GM13976 (cell line): ENCODE measurements around the gene LTBP2.
"Not testable (repeated sequence)": the region's sequence is repeated elsewhere in the genome, so short reads cannot be mapped to it uniquely, and the experiment has no call there.

Source experiments
- DNase-seq: peaks from one replicate; pipeline ENCODE4 v3.0.0; 2012; ENCODE audit warnings: low spot score
- in situ Hi-C: fragments of 300-500 bp; cut with MboI; formaldehyde crosslinking; loops from one replicate; pipeline ENCODE4 v1.12.0; 2022; ENCODE audit warnings: low sequenced_read_pairs, mixed read lengths, inconsistent platforms; ENCODE audit not compliant: unreplicated experiment
- TF ChIP-seq, protein P1 (sequence below): IDR thresholded peaks from 2 replicates; pipeline ENCODE4 v1.5.1; 2012; ENCODE audit warnings: borderline replicate concordance, mild to moderate bottlenecking; ENCODE audit not compliant: insufficient read depth; ENCODE audit errors: extremely low read depth, missing control alignments, control extremely low read depth

Gene LTBP2

DNA sequence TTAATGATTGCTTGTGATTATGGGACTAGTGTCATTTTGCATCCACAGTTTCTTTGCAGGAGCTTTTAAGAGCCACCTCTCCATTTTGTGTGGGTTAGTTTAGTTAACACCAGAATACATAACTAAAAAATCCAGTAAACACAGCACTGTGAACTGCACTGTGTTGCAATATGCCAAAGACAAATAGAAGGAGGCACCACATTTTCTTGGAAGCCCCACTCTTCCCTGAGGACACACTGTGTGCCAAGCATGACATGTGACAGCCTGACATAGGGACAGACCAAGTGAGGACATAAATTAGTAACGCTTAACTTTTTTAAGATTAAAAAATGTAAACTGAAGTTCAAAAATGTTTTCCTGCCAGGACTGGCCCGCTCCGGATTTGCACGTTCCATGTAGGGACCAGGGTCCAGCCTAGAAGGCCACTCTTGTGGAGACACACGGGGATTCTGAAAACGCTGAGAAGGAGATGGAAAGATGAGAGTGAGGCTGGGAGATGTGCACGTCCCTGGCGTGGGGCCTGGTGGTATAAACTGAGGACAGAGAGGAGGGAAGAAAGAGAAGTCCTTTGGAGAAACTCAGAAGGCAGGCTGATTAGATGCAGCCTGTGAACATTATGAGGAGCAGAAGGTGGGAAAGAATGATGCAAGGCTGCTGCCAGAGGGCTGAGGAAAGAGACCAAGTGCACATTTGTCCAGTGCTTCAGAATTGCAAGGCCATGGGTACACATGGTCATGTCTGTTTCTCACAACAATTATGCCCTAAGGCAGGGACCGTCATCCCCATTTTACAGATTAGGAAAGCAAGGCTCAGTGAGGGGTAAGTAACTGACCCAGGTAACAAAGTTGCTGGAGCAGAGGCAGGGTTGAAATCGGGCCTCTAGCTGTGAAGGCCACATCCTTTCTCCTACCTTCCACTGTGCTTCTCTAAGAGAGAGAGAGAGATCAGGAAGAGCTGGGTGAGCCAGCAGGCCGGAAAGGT is 73.3 kb downstream of the LTBP2 start:
- TF ChIP-seq, protein P1, sequence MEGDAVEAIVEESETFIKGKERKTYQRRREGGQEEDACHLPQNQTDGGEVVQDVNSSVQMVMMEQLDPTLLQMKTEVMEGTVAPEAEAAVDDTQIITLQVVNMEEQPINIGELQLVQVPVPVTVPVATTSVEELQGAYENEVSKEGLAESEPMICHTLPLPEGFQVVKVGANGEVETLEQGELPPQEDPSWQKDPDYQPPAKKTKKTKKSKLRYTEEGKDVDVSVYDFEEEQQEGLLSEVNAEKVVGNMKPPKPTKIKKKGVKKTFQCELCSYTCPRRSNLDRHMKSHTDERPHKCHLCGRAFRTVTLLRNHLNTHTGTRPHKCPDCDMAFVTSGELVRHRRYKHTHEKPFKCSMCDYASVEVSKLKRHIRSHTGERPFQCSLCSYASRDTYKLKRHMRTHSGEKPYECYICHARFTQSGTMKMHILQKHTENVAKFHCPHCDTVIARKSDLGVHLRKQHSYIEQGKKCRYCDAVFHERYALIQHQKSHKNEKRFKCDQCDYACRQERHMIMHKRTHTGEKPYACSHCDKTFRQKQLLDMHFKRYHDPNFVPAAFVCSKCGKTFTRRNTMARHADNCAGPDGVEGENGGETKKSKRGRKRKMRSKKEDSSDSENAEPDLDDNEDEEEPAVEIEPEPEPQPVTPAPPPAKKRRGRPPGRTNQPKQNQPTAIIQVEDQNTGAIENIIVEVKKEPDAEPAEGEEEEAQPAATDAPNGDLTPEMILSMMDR, result no peak
- in situ Hi-C loops, result no loop called here
- DNase-seq, result no peak

DNA sequence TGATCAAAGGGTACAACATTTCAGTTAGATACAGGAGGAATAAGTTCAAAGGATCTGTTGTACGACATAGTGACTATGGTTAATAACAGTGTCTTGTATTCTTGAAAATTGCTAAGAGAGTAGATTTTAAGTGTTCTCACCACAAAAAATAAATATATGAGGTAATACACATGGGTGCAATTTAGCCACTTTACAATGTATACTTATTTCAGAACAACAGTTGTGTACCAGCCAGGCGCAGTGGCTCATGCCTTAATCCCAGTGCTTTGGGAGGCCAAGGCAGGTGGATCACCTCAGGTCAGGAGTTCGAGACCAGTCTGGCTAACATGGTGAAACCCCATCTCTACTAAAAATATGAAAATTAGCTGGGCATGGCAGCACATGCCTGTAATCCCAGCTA is 75.7 kb downstream of the LTBP2 start:
- DNase-seq, result not testable (repeated sequence)

DNA sequence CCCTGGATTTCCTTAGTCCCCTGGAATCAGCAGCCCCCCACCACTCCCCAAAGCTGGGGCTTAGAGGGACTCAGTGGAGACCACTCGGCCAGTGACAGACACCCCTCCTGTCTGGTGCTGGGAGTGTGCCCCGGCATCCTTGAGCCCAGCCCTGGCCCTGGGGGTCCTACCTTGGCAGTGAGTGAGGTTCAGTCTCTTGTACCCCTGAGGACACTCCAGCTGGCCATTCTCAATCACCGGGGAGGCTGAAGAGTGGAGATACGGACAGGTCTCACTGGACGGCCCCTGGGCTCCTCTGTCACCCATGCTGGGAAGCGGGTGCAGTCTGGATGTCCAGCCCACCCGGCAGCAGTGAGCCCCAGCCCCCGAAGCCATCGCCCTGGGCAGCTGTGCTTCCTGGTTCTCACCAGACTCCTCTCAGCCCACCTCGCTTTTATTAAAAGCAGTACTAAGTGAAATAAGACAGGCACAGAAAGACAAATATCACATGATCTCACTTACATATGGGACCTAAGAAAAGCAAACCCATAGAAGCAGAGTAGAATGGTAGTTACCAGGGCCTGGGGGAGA is 76.2 kb downstream of the LTBP2 start:
- no peak for DNase-seq
- in situ Hi-C loops, result no loop called here
- TF ChIP-seq, protein P1, result no peak

More for the DNA sequence above, 75.7 kb downstream of the LTBP2 start:
- in situ Hi-C loops, result not testable (repeated sequence)

DNA sequence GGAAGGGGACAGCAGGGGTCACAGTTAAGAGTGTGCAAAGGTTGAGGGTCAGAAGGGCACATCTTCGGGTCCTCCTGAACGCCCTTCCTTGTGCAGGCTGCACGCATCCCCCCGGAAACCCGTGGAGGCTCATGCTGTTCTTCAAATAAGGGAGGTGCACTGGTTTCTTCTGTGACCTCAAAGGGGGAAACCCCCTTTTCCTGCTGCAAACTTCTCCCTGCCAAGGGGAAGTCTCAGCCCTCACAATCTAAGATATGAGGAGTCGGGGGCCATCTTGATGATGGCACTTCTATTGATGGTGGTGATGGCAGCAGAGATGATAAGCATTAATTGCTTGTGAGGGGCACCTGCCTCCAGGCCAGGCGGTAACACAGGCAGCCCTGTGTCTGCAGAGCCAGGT is 78.5 kb downstream of the LTBP2 start:
- DNase-seq, result no peak
- in situ Hi-C loops, result no loop called here
- TF ChIP-seq, protein P1, result no peak

DNA sequence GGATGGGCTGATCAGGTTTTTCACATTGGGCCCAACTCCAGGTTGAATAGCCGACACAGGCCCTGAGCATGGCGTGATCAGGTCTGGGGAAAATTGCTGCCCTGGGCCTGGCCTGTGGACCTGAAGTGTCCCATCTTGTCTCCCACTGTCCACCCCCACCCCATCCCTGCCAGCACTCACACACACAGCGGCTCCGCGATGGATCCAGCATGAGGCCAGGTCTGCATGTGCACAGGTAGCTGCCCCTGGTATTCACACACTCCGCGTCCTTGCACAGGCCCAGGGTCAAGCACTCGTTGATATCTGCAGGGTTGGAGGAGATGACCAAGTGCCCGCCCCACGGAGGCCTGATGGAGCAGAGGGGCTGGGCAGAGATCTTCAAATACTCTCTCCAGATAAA is 79.8 kb downstream of the LTBP2 start:
- in situ Hi-C loops, result no loop called here
- TF ChIP-seq, protein P1, result no peak
- DNase-seq, result no peak

DNA sequence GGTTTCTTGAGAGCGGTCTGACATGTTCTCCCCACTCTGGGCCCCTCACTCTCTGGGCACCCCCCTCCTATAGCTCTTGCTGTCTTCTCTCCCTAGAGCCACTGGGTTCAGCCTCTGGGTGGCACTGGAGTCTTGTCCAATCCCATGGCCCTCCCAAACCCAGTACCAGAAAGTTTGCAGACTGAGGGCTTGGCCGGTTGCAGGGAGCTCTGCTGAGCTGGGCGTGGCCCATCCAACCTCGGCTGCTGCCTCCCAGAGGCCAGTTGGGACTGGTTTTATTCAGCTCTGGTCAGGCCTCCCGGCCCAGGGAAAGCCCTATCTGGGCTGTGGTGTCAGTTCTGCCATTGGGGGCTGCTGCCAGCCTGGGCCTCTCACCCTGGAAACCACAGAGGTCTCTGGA is 80.6 kb downstream of the LTBP2 start:
- in situ Hi-C loops, result no loop called here
- TF ChIP-seq, protein P1, result no peak
- DNase-seq, result no peak

DNA sequence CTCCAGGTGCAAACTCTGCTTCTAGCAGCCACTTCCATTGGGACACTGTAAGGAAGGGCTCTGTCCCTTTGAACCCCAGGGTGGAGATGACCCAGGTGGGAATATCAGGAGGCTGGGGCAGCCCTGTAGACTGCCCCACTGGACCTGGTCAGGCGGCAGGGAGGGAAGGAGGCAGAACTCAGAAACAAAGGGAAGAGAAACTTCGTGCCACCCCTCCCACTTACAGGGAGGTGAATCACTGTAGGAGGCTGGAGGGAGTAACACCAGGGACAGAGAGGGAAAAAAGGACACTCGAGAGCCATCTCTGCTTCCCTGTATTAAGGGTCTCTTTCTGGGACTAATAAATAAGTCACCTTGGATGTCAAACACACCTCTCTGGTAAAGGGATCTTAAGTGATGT is 81.0 kb downstream of the LTBP2 start:
- in situ Hi-C loops, result no loop called here
- no peak for DNase-seq
- TF ChIP-seq, protein P1, result no peak
